ENCODE data around the gene PABPN1. TPM values are rescaled to one million over a fixed set of nuclear protein-coding genes. Genes with fewer than 3 reads are reported as not detected.

Gene PABPN1
- total and polyA plus RNA-seq, 9 of the 15 experiments (the other 6 are each of a cell fraction or from before 2014, with no cell fraction given), result 32.6 to 388 (median 178) TPM

- TF ChIP-seq, protein P1, sequence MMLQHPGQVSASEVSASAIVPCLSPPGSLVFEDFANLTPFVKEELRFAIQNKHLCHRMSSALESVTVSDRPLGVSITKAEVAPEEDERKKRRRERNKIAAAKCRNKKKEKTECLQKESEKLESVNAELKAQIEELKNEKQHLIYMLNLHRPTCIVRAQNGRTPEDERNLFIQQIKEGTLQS (IDR thresholded peaks at IDR 0.05), result no peak
- TF ChIP-seq, protein P1 (CRISPR knock-in tag; conservative IDR thresholded peaks at IDR 0.05), result no peak
- no peak for TF ChIP-seq ZNF518B (CRISPR knock-in tag; IDR thresholded peaks at IDR 0.05)
- TF ChIP-seq, protein P2, sequence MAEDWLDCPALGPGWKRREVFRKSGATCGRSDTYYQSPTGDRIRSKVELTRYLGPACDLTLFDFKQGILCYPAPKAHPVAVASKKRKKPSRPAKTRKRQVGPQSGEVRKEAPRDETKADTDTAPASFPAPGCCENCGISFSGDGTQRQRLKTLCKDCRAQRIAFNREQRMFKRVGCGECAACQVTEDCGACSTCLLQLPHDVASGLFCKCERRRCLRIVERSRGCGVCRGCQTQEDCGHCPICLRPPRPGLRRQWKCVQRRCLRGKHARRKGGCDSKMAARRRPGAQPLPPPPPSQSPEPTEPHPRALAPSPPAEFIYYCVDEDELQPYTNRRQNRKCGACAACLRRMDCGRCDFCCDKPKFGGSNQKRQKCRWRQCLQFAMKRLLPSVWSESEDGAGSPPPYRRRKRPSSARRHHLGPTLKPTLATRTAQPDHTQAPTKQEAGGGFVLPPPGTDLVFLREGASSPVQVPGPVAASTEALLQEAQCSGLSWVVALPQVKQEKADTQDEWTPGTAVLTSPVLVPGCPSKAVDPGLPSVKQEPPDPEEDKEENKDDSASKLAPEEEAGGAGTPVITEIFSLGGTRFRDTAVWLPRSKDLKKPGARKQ (CRISPR knock-in tag; IDR thresholded peaks at IDR 0.05), result no peak
- TF ChIP-seq ZNF124 (CRISPR knock-in tag; IDR thresholded peaks at IDR 0.05), result no peak
- TF ChIP-seq NELFE (IDR thresholded peaks at IDR 0.05; ENCODE audit: insufficient read depth, insufficient read length), result no peak
- TF ChIP-seq CBFB (CRISPR knock-in tag; IDR thresholded peaks at IDR 0.05), result no peak
- TF ChIP-seq PHF8 (IDR thresholded peaks at IDR 0.05; ENCODE audit: borderline replicate concordance, low read length), result peak; percentile 12; the same call in 1 of the 2 replicates
- peak; percentile 56 for TF ChIP-seq NFE2 (IDR thresholded peaks at IDR 0.05; ENCODE audit: low read depth)
- no peak for TF ChIP-seq ZNF408 (CRISPR knock-in tag; IDR thresholded peaks at IDR 0.05; ENCODE audit: low read depth)
- TF ChIP-seq TARDBP (IDR thresholded peaks at IDR 0.05), result peak; percentile 96; the same call in 1 of the 2 replicates
- no peak for TF ChIP-seq HDGF (IDR thresholded peaks at IDR 0.05)
- TF ChIP-seq HMG20B (CRISPR knock-in tag; IDR thresholded peaks at IDR 0.05), result no peak
- peak; percentile 80 for TF ChIP-seq KLF1 (tag; IDR thresholded peaks at IDR 0.05)
- TF ChIP-seq ZNF12 (CRISPR knock-in tag; IDR thresholded peaks at IDR 0.05), result no peak
- peak; percentile 50; the same call in 1 of the 2 replicates for TF ChIP-seq BCOR (IDR thresholded peaks at IDR 0.05)
- TF ChIP-seq FOSL1 (tag; conservative IDR thresholded peaks at IDR 0.05), result peak; percentile 49; the same call in 1 of the 2 replicates
- TF ChIP-seq, protein P3, sequence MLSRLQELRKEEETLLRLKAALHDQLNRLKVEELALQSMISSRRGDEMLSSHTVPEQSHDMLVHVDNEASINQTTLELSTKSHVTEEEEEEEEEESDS (CRISPR knock-in tag; IDR thresholded peaks at IDR 0.05), result no peak
- peak; percentile 6 for TF ChIP-seq RBBP5 (IDR thresholded peaks at IDR 0.05; ENCODE audit: borderline replicate concordance, insufficient read depth, low read length, poor library complexity, severe bottlenecking)
- TF ChIP-seq DIDO1 (tag; IDR thresholded peaks at IDR 0.05; ENCODE audit: low read depth), result no peak
- TF ChIP-seq ARHGAP35 (IDR thresholded peaks at IDR 0.05; ENCODE audit: partially characterized antibody), result no peak
- TF ChIP-seq, protein P4, sequence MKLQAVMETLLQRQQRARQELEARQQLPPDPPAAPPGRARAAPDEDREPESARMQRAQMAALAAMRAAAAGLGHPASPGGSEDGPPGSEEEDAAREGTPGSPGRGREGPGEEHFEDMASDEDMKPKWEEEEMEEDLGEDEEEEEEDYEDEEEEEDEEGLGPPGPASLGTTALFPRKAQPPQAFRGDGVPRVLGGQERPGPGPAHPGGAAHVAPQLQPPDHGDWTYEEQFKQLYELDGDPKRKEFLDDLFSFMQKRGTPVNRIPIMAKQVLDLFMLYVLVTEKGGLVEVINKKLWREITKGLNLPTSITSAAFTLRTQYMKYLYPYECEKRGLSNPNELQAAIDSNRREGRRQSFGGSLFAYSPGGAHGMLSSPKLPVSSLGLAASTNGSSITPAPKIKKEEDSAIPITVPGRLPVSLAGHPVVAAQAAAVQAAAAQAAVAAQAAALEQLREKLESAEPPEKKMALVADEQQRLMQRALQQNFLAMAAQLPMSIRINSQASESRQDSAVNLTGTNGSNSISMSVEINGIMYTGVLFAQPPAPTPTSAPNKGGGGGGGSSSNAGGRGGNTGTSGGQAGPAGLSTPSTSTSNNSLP (IDR thresholded peaks at IDR 0.05; ENCODE audit: borderline replicate concordance, low read depth, low read length), result no peak
These were observed 19.8 kb upstream of the PABPN1 start (continued) for GRCh38 chr14:23301288-23301968.

All from K562 (cell line).